ENCODE results near the gene VPS18.

Gene VPS18

DNA sequence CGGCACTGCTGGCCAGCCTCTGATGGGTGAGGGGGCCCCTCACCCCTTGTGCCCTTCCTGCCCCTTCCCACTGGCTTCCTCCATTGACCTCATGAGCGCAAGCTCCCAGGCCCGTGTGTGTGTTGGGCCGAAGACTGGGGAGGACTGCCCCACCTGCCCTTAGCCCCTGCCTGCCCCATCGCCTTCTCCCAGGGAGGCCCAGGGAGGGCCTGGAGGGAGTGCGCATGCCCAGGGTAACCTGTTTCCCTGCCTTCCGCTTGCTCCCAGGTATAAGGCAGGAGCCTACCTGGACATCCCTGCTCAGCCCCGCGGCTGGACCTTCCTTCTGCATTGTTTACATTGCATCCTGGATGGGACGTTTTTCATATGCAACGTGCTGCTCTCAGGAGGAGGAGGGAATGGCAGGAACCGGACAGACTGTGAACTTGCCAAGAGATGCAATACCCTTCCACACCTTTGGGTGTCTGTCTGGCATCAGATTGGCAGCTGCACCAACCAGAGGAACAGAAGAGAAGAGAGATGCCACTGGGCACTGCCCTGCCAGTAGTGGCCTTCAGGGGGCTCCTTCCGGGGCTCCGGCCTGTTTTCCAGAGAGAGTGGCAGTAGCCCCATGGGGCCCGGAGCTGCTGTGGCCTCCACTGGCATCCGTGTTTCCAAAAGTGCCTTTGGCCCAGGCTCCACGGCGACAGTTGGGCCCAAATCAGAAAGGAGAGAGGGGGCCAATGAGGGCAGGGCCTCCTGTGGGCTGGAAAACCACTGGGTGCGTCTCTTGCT lies 43.7 kb downstream of the VPS18 start:
- DNase-seq (ENCODE audit: low spot score): peak; percentile 76

DNA sequence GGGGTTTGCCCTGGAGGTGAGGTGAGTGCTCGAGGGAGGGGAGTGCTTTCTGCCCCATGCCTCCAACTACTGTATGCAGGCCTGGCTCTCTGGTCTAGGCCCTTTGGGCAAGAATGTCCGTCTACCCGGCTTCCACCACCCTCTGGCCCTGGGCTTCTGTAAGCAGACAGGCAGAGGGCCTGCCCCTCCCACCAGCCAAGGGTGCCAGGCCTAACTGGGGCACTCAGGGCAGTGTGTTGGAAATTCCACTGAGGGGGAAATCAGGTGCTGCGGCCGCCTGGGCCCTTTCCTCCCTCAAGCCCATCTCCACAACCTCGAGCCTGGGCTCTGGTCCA lies 44.3 kb downstream of the VPS18 start:
- DNase-seq (ENCODE audit: low spot score): no peak

DNA sequence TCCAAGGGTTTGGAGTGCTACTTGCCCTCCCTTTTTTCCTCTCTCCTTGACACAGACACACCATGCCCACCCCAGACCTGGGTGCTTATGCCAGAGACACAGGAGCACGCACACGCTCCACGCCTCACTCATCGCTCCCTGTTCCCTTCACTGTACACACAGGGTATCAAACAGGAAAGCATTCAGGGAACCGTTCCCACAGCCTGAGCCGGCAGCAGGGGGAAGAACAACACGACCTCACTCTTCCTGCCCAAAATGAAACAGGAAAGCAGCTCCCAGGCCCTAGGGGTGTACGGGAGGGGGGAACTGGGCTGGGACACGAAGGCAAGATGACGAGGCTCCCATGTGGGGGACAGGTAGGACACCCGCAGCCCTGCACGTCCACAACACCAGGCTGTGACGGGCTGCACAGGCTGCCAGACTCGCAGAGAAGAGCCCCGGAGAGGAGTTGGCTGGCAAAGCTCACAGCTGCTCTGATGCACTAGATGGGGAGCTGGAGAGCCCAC lies 46.1 kb downstream of the VPS18 start:
- no peak for DNase-seq (ENCODE audit: low spot score)

DNA sequence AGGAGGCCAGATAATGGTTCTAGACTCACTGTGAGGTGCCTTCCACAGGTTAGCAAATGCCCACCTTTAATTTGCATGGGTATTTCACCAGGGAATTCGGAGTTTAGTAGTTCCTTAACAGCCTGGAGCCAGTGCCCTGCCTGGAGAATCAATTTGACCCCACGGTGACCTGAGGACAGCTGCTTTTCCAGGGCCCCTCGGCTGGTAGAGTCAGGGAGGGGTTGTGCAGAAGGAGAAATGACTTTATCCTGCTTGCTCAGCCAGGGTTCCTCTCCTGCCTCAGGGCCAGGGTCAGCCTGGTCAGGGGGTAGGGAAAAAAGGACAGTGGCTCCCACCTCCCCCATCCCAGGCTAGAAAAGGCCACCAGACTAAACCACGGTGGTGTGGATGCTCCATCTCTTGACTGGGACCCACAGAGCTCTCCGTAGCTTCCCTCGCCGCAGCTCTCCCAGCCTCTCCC lies 46.8 kb downstream of the VPS18 start:
- no peak for DNase-seq (ENCODE audit: low spot score)

DNA sequence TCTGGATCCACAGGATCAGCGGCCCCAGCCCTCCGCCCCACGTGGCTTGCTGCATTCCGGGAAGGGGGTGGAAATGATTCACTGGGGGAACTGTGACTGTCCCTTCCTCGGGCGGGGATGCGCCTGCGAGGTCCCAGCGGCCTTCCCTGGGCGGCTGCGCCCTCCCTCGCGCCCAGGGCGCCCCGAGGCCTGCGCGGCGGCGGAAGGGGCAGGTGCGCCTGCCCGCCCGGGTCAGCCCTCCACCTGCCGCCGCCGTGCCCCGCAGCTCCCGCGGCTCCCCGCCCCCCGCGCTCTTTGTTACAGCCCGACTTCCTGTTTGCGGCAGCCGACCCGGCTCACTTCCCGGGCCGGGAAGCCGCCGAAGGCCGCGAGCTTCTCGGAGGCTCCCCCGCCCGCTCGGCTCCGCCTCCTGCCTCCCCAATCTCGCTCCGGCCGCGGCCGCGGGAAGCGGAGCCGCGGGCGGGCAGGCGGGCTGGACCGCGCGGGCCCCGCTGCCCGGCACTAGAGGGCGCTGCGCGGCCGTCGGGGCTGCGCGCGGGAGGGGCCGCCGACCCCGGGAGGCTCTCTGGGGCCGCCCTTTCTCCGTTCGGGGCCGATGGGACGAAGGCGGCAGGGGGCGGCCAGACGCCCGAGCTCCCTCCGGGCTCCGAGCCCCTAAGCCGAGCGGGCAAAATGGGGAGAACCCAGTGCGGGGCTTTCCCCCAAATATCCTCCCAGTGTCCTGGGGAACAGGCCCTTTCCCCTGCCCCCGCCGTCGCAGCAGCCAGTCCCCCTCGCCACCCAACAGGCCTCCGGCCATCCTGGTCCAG lies 47.5 kb downstream of the VPS18 start:
- peak; percentile 90 for DNase-seq (ENCODE audit: low spot score)

DNA sequence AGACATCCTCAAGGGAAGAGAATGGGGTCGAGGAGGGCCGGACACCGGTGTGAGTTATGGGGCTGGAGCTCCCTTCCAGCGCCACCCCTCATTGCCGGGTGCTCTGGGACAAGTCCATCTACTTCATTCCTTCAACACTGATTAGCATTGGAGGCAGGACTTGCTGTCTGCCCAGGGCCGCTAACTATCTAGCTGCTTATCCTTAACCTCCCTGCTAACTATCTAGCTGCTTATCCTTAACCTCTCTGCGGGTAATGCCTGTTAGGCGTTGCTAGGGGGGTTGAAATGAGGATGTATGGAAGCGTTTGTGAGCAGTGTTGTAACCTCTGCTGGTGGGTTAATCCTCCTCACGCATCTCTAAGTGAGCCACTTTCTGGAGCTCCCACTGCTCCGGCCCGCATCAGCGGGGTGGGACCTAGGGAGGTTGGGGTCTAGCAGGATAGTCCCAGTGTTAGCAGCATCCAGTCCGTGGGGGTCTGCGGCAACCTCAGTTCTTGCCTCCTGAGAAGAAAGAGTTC lies 48.1 kb downstream of the VPS18 start:
- DNase-seq (ENCODE audit: low spot score): no peak

DNA sequence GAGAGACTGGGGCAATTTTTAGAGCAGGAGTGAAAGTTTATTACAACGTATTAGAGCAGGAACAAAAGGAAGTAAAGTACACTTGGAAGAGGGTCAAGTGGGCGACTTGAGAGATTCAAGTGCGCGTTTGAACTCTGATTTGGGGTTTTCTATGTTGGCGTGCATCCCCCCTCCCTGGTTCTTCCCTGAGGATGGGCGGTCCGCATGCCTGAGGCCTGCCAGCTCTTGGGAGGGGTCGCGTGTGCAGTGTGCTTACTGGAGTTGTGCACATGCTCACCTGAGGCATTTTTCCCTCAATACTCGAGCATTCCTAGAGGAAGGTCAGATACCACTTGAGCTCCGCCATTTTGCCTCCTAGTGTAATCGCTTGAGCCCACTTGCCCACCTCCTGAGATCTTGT lies 48.6 kb downstream of the VPS18 start:
- DNase-seq (ENCODE audit: low spot score): no peak

DNA sequence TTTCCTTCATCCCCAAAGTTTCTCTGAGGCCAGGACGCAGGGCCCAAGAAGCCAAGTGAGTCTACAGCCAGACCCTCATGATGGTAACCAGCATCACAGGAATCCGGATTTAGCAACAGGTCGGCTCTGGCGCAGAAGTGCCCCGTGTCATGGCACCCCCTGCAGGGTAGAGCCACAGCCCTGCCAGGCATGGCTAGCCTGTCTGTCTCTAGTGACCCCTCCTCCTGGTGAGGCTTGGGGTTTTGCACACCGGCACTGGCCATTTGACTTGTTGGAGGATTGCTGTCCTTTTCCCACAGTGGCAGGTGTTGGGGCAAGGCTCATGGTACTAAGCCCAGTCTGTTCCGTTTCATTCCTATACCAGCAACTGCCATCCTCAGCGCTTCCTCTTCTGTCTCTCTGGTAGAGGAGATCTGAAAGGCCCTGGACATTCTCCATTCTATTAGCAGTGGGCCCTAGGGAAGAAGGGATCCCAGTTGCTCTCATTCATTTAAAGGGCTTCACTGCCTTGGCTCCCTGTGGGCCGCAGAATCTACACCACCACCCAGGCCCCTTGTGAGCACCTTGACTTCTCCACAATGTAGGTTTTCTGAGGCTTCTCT lies 49.6 kb downstream of the VPS18 start:
- no peak for DNase-seq (ENCODE audit: low spot score)

DNA sequence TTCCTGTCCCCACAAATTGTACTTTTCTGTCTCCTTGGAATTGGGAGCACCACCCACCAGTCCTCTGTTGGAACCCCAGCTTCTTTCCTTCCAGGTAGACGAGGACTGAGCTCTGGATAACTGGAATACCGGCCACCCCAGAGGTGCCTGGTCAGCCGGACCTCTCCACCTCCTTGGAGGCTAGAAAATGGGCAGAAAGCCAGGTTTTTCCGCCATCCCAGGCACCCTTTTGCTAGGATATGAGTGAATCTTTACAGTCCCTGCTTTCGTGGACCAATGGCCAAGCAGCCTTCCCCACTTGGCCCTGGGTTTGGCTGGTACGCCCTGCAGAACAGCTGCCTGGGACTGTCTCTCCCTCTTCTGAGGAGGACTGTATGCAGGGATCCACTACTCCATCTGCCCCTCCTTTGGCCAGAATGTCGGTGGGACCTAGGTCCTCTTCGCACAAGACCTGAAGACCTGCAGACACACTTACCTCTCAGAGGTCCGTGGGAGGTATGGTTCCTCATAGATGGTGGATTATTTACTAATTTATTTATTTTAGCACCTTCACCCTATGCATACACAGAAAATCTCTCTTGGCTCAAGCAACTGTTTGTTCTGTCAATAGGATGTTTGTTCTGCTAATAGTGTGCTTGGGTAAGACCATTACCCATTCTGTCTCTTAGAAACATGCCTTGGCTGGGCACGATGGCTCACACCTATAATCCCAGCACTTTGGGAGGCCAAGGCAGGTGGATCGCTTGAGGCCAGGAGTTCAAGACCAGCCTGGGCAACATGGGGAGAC lies 50.5 kb downstream of the VPS18 start:
- no peak for DNase-seq (ENCODE audit: low spot score)

DNA sequence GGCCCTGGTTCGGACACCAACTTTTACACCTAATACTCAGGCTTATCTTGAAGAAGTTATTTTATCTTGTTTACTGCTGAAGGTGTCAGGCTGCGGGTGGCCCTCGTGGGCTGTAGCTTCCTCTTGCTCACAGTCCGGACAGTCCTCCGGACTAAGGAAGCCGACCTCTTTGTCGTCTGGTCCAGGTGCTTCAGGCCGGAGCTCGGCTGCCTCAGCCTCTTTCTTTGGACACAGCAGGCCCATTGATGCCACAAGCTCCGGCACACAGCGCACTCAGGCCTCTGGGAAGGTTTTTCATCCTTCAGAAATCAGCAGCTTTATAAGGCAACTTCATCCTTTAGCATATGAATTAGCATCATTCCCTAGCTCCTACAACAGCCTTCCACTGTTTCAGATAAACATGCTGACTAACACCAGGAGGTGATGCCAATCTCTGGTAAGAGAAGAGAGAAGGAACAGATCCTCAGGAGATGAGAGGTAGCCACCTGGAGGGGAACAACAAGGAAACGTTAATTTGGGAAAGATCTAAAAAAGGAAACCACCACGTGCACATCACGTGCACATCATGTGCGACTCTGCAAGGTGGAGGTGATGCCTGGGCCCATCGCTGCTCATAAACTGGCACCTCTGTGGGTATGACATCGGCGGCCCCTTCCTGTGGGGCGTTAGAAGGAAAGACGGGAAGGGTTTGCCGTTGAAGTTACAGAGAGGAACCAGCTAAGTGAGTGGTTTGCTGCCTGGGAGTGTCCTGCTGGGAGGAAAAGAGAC lies 54.6 kb downstream of the VPS18 start:
- no peak for DNase-seq (ENCODE audit: low spot score)

DNA sequence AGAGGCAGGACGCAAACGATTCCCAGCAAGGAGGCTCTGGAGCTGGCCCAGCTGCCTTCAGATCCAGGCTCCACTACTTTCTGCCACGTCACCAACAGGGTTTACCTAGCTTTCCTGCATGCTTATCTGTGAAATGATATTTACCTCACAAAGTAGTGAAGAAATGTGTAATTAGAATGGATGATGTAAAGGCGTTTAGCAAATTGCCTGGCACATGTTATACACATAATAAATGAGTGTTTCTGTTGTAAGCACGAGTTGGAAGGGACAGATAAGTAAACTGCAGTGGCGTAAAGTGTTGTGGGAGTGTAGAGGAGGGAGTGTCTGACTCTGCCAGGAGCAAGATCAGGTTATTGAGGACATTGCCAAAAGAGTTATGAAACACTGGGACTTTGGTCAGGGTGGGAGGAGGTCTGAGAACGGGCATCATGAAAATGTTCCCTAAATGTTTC lies 55.5 kb downstream of the VPS18 start:
- DNase-seq (ENCODE audit: low spot score): no peak

DNA sequence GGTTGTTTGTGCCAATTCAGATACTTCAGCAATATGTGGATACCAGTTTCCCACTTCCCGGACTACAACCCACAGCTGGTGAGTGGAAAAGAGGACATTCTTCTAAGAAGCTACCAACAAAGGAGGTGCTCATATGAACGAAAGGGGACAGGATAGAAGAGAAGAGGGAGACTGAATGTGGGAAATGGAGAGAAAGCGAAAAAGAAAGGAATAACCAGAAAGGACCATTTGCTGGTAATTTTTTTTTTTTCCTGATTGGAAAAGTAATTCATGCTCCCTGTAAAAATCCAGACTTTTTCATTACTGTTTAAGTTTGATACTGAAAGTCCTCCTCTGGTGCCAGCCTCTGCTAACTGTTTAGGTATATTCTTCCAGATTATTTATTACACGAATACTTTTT lies 57.5 kb downstream of the VPS18 start:
- no peak for DNase-seq (ENCODE audit: low spot score)

DNA sequence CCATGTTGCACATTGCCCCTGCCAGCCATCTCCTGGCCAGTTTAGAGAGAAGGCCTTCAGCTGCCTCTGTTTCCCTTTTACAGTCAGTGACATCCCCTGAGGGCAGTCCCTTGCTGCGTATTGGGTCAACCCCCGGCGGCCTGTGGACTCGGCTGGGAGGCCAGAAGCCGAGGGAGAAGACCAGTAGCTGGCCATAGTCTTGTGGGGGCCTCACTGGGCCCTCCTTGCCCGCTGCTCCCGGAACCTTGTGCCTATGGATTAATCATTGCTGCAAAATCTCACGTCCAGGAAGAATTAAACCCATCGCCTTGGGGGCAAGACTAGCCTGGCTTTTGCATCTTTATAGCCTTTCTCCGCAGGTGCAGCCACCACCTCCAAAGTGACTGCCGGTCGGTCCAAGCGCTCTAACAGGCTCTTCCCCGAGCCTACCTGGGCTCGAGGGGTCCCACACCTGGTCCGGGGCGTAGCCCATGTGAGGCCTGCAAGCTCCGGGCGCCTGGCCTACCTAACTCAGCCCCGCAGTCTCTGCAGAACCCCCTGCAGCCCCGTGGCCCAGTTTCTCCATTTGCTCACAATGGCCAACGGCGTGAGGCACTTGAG lies 58.2 kb downstream of the VPS18 start:
- DNase-seq (ENCODE audit: low spot score): no peak

DNA sequence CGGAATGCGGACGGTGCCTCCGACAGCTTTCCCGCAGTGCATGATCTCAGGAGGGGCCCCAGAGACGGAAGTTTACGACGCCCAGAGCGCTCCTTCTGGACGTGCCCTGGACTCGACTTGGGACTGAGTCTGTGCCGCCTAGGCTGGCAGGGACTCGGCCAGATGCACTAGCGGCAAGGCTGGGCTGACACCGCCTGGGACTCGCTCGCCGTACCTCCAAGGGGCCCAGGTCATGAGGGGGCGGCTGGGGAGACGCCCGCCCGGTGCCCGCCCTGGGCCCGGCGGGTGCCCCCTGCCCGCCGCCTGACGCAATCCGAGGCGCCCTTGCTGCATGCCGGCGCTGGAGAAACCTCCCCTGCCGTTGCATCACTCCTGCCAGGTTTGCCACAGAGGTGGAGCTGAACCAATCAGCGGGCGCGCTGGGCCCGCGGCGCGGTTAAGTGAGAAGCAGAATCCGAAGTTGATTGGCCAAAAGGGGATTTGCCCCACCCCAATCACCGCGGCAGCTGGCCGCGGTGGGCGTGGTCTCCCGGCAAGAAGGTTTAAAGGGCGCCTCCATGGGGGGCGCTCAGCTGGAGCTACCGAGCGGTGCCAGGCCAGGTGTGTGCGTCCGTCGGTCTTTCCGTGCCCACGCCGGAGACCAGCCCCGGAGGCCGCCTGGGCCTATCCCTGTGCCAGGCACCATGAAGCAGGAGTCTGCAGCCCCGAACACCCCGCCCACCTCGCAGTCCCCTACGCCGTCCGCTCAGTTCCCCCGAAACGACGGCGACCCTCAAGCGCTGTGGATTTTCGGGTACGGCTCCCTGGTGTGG lies 58.9 kb downstream of the VPS18 start, which contains the start of gene CHAC1:
Gene CHAC1 (plus strand): TSS at position 571 of the 812 bp plus-strand sequence. CDS start 113 bp downstream, at position 684.
- peak; percentile 98 for DNase-seq (ENCODE audit: low spot score)
